Measurements from ENCODE around the gene SEC11A.
A peak's percentile ranks its signal among the peaks of the same experiment; 100 is the strongest.
"Not testable (repeated sequence)": the region's sequence is repeated elsewhere in the genome, so short reads cannot be mapped to it uniquely, and the experiment has no call there.

The SEC11A gene

DNA sequence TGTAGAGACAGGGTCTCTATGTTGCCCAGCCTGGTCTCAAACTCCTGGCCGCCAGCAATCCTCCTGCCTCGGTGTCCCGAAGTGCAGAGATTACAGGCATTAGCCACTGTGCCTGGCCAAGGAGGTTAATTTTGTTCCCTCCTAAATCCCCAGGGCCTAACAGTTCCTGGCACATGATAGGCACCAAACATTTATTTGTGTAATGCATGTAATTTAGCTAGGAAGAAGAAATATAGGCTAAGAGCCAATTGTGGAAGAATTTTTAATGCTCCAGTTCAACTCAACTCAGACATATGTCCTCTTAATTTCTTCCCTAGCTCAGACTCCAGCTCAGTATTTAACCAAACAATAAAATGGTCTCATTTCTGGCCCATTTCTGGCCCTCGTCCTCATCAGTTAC is 24.8 kb upstream of the SEC11A start:
- no peak for DNase-seq (ENCODE audit: extremely low read depth in 1 of 2, low read depth in 1 of 2)

DNA sequence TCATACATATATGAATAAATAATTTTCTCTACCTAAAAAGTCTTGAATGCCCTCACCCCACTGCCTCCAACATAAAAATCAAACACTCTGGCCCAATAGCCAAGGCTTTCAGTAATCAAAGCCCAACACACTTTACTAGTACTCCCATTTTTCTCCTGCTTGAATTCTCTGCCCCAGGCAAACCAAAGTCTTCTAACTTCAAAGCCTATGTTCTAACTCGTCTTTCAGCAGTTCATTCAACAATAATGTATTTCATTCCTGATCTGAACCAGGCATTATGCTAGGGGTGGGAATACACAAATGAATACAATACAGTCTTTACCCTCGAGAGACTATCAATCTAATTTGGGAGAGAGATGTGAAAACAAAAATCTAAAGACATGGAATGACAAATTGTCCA is 21.1 kb upstream of the SEC11A start:
- DNase-seq (ENCODE audit: extremely low read depth in 1 of 2, low read depth in 1 of 2), result no peak

DNA sequence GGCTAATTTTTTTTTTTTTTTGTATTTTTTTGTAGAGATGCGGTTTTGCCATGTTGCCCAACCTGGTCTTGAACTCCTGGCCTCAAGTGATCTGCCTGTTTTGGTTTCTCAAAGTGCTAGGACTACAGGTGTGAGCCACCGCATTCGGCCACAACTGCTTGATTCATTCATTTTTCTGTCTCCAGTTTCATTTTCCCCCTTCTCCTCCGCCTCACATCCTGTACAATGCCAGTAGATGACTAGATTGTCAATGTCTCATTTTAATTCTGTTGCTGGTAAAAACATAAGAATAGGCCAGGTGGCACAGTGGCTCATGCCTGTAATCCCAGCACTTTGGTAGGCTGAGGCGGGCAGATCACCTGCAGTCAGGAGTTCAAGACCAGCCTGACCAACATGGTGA is 20.4 kb upstream of the SEC11A start:
- peak in 1 of 2 donors; percentile 73 for DNase-seq (ENCODE audit: extremely low read depth in 1 of 2, low read depth in 1 of 2)

DNA sequence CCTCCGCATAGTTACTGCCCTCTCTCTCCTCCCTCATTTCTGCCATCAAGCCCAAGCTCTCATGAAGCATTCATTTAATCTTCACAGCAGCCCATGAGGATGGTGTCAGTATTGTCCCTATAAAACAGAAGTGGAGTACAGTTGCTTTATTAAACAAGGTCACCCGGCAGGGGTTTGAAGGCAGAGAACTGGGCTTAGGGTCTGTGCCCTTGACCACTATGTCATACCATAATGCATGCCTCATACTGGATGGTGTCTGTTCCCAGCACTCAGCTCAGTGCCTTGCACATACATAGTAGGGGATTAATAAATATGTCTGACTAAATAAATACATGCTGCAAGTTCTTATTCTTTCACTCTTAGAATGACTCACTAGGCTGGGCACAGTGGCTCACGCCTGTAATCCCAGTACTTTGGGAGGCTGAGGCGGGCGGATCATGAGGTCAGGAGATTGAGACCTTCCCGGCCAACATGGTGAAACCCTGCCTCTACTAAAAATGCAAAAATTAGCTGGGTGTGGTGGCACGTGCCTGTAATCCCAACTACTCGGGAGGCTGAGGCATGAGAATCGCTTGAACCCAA is 19.6 kb upstream of the SEC11A start:
- DNase-seq (ENCODE audit: extremely low read depth in 1 of 2, low read depth in 1 of 2), result peak in 1 of 2 donors; percentile 35

DNA sequence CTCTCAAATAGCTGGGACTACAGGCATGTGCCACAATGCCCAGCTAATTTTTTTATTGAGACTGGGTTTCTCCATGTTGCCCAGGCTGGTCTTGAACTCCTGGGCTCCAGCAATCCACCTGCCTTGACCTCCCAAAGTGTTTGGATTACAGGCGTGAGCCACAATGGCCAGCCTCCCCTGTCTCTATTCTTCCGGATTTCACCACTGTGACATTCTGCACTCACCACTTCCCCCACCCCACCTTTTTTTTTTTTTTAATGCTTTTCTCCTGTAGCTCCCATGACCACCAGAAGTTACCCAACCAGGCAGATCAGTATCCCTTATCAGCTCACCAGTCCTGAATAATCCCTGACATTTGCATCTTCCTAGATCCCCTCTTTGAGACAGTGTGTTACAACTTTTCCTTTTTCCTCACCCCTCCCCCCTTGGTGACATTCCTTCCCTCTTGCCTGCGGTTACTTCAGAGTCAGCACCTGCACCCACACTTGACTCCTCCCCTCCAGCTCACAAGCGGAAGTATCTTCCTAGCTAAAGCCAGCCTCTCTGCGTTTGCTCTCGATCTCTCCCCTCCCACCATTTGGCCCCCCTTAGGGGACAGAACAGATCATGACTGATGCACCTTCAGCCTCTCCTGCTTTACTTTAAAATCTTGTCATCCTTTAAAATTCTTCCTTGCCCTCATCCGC is 19.0 kb upstream of the SEC11A start:
- peak in 1 of 2 donors; percentile 82 for DNase-seq (ENCODE audit: extremely low read depth in 1 of 2, low read depth in 1 of 2)

DNA sequence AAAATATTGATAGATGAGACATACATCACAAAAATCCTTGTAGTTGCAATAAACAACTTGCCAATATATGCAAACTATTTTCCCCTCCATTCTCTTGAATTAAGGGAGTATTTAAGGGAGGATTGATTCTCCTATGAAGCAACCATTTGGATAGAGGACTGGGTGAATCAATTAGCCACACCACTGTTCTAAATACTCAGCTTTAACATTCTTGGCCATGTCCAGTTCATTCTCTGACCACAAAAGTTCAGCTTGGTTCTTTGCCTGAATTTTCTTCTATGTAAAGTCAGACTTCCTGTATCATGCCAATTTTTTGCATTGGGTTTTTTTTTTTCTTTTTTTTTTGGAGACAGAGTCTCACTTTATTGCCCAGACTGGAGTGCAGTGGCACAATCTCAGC is 15.8 kb upstream of the SEC11A start:
- DNase-seq (ENCODE audit: extremely low read depth in 1 of 2, low read depth in 1 of 2), result no peak

DNA sequence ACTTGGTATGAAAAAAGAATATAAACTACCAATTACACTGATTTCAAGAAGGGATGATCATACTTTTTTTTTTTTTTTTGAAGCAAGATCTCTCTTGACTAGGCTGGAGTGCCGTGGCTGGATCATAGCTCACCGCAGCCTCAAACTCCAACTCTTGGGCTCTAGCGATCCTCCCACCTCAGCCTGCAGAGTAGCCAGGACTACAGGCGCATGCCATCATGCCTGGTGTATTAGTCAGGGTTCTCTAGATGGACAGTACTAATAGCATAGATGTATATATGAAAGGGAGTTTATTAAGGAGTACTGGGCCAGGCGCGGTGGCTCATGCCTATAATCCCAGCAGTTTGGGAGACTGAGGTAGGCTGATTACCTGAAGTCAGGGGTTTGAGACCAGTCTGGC is 11.5 kb upstream of the SEC11A start:
- no peak for DNase-seq (ENCODE audit: extremely low read depth in 1 of 2, low read depth in 1 of 2)

DNA sequence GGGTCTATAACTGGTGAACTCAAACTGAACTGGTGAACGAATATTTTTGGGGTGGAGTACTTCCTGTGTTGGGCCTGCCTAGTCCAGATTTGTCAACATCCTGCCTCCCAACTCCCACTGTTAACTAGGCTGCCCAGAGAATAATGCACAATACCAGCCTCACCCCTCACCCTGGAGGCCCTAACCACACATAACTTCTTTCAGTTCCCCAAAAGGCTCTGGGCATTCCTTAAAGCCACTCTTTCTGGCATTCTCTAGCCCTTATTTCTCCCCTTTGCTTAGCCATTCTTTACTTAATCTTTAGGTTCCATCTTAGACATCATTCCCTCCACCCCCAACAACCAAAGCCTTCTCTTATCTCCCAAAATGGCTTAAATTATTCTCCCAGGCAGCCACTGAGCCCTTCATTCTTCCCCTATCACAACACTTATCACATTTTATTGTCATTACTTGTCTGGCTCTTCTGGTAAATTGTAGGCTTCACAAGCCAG is 9.1 kb upstream of the SEC11A start:
- DNase-seq (ENCODE audit: extremely low read depth in 1 of 2, low read depth in 1 of 2), result no peak

DNA sequence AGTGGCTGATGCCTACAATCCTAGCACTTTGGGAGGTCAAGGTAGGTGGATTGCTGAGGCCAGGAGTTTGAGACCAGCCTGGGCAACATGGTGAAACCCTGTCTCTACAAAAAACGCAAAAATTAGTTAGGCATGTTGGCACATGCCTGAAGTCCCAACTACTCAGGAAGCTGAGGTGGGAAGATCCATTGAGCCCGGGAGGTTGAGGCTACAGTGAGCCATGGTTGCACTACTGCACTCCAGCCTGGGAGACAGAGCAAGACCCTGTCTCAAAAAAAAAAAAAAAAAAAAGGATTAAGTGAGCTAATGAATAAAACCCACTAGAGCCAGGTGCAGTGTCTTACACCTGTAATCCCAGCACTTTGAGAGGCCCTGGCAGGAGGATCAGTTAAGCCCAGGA is 6.7 kb upstream of the SEC11A start:
- no peak for DNase-seq (ENCODE audit: extremely low read depth in 1 of 2, low read depth in 1 of 2)

DNA sequence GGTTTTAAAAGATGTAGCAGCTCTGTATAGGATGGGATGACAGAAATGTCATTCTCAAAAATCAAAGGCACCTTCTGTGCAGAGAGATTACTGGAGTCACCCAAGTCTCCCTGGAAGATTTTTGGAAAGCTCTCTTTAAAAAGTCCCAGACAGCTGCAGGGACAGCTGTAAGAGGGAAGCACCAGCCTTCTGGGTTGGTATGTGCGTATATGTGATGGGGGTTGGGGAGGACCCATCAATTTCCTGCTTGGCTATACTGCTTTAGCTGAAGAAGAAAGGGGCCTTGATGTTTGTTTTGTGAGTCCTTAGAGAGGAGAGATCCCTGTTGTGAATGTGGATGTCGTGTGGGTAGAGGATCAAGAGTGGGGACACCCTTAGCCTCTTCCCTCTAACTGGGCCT is 5.4 kb upstream of the SEC11A start:
- no peak for DNase-seq (ENCODE audit: extremely low read depth in 1 of 2, low read depth in 1 of 2)

DNA sequence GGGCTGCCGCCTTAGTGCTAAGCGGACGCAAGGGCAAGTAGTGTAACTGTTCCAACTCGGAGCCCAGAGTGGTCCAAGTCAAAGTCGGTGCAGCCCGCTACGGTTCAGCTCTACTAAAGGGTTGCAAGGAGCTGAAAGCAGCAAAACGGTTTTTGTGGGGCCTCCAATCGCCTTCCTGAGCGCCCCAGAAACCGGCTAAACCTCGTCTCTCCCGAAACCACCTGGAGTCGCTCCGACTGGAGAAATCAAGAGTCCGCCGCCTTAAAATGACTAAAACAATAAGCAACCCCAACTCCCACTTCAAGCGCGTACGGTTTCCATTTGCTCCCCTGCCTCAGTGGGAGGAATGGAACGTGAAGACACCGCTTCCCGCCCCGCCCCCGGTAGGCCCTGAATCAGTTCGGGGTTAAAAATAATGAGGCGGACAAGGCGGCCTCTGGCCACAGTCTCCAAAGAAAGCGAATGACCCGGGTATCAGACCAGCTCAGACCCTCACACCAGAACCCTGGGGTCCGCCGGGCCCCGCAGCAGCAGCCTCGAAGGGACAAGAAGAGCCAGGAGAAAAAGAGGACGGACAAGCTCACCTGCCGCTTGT is 401 bp downstream of the SEC11A start:
- peak; percentile 13 to 42 for DNase-seq (ENCODE audit: extremely low read depth in 1 of 2, low read depth in 1 of 2)

DNA sequence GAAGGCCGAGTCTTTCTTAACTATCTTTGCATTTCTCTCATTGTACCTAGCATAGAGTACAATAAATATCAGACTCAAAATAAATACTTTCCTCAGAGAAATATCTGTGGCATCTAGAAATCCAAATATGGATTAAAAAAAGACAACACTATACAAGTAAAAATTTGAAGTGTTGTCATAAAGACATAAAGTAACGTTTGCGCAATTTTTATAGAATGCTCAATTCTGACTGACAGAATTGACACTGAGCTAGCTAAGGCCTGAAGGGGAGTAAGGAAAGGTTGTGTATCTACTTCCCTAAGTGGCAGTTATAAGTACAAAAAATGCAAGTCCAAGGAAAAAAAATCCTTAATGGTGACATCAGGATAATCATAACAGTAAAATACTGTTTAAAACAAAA is 1.1 kb downstream of the SEC11A start:
- no peak for DNase-seq (ENCODE audit: extremely low read depth in 1 of 2, low read depth in 1 of 2)

DNA sequence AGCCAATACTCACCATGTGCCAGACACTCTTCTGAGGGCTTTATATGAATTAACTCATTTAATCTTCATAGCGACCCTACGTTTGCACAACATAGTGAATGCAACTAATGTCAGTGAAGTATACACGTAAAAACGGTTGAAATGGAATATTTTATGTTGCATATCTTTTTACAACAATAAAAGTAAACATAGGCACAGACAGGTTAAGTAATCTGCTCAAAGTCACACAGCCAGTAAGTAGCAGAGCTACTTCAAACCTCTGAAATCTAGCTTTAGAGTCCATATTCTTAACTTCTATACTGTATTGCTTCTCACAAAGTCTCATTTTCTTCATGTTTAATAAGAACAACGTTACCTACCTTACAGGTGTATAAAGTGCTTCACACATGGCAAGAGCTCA is 1.6 kb downstream of the SEC11A start:
- DNase-seq (ENCODE audit: extremely low read depth in 1 of 2, low read depth in 1 of 2), result no peak

DNA sequence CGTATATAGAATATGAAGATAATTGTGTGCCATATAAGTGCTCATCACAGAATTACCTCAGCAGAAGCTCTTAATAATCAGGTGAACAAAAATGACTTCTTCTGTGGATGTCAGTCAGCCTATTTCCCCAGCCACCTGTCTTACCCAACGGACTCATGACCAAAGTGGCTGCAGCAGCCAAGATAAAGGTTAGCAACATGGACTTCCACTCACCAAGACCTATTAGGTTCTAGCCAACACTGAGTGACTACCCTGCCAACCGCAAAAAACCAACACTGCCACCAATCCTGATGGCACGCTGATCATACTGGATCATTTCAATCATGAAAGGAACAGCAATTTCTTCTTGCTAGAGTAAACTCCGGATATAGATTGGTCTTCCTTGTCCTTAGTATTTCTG is 12.1 kb downstream of the SEC11A start:
- DNase-seq (ENCODE audit: extremely low read depth in 1 of 2, low read depth in 1 of 2), result no peak

DNA sequence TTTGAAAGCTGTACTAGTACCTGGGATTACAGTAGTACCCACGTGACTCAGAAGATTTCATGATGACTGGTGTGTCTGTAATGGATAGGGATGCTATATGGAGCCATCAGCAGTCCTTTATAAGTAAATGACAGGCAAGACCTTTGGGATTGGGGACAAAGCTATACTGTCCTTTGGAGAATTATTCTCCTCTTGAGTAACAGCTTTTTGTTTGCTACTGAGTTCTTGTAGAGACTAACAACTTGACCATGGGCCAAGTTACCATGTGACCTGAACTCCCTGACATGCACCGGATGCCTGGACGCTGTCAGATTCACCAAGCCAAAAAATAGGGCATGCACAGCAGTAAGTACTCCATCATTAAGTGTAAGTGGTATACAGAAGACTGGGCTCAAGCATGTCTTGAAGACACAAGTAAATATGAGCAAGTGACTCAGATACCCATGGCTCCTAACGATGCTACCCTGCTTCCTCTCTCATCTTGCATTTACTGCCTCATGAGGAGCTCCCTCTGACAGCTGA is 12.9 kb downstream of the SEC11A start:
- DNase-seq (ENCODE audit: extremely low read depth in 1 of 2, low read depth in 1 of 2), result no peak

DNA sequence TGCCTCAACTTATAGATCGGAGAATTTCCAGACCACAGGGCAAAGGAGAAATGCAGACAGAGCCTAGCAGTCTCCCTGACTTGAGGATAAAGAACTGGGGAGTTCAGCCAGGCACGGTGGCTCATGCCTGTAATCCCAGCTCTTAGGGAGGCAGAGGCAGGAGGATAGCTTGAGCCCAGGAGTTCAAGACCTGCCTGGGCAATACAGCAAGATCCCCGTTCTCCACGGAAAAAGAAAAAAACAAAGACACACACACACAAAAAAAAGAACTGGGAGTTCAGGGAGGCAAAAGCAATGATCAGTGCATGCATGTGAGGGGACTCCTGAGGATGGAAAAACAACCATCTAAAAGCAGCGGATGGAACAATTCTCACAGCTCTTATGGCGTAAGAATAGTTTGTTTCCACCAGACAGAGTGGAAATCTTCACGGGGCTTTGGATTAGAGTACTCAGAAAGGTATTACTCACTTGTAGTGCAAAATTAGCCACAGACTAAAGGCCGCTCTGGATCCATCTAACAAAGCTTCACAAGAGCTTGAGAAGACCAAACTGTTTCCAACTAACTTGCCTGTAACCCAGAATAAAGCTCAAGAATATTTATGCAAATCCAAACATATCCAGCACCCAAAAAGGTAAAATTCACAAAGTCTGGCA is 16.3 kb downstream of the SEC11A start:
- DNase-seq (ENCODE audit: extremely low read depth in 1 of 2, low read depth in 1 of 2), result no peak

DNA sequence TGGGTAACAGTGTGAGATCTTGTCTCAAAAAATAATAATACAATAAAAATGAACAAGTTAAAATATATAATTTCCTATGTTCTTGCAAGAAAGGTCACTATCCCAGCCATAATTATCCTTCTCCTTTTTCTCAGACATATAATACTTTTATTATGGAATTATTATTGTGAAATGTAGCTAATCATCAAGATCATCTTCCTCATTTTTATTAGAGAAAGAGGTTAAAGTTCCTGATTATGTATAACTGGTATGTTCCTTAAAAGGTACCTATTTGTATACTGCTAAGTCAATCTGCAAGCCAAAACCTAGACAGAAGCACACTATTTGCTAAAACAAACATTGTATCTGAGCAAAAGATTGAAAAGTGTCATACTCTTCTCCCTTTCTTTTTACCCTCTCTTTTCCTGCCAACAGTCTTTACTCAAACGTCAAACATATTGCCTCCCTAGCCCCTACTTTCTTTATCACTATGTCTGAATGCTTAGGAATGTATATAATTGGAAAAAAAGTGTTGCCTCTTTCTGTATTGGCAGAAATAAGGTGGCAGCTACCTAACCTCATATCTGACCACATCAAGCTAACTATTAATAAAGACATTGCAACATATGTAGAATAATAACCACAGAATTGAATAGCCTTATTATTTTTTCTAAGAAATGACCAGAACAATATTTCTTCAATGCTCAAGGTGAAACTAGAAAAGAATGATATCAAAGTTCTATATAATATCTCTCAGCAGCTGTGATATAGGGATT is 18.5 kb downstream of the SEC11A start:
- no peak for DNase-seq (ENCODE audit: extremely low read depth in 1 of 2, low read depth in 1 of 2)

DNA sequence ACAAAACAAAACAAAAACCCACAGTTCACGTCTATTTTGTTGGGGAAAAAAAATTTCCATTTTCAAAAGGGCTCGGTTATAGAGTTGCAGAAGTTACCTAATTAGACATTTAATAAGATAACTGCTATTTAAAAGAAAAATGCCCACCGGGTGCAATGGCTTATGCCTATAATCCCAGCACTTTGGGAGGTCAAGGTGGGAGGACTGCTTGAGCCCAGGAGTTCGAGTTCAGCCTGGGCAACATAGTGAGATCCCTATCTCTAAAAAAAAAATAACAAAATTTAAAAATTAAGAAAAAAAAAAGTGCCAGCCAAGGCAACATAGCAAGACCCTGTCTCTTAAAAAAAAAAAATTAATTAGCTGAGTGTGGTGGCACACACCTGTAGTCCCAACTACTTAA is 19.2 kb downstream of the SEC11A start:
- no peak for DNase-seq (ENCODE audit: extremely low read depth in 1 of 2, low read depth in 1 of 2)

DNA sequence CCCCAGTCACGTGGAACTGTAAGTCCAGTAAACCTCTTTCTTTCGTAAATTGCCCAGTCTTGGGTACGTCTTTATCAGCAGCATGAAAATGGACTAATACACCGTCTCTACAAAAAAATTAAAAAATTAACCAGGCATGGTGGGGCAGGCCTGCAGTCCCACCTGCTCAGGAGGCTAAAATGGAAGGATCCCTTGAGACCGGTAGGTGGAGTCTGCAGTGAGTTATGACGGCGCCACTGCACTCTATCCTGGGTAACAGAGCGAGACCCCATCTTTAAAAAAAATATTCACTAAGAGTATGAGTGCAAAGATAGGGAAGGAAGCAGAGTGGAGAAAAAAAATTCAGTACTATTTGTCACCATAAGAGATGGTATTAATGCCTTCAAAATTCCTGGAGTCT is 25.6 kb downstream of the SEC11A start:
- no peak for DNase-seq (ENCODE audit: extremely low read depth in 1 of 2, low read depth in 1 of 2)

DNA sequence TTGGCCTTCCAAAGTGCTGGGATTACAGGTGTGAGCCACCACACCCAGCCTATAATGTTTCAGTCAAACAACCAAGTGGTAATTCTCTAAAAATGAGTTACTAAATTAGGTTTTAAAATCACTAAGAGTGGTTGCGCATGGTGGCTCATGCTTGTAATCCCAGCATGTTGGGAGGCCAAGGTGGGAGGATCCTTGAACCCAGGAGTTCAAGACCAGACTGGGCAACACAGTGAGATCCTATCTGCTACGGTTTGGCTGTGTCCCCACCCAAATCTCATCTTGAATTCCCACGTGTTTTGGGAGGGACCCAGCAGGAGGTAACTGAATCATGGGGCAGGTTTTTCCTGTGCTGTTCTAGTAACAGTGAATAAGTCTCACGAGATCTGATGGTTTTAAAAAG is 26.1 kb downstream of the SEC11A start:
- DNase-seq (ENCODE audit: extremely low read depth in 1 of 2, low read depth in 1 of 2), result no peak

DNA sequence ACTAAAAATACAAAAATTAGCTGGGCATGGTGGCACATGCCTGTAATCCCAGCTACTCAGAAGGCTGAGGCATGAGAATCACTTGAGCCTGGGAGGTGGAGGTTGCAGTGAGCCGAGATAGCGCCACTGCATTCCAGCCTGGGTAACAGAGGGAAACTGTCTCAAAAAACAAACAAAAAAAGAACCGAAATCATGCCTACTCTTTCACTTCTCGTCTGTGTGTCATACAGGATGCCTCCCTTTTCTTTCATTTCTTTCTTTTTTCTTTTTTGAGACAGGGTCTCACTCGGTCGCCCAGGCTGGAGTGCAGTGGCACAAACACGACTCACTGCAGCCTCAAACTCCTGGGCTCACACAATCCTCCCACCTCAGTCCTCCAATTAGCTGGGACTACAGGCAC is 29.5 kb downstream of the SEC11A start:
- not testable (repeated sequence) for DNase-seq (ENCODE audit: extremely low read depth in 1 of 2, low read depth in 1 of 2)

Measured in stimulated activated CD8-positive, alpha-beta memory T cell treated with anti-CD3 and anti-CD28 coated beads, Interleukin-7, amount 100 ng/mL, for 48 hours (primary cell).